HepG2 (cell line): ENCODE results near the gene CAPS. TPM values are rescaled to one million over a fixed set of nuclear protein-coding genes. Genes with fewer than 3 reads are reported as not detected.

Experiments used
- ATAC-seq: fragments of 200-7000 bp; cut with Tn5 transposase; 3 replicates; pipeline ENCODE4 v1.9.1; 2020; ENCODE audit warnings: mild to moderate bottlenecking, moderate library complexity
- BruUV-seq: library from RNA; stranded (reverse); fragments of 400-500 nt; replicated peaks from 2 replicates; lab custom pipeline; 2021; lab: Mats Ljungman, UMichigan
- CTCF ChIA-PET: fragments of 300-600 bp; formaldehyde crosslinking; extraction: SDS; loops from one replicate; lab custom pipeline; 2021; ENCODE audit warnings: low total read pairs, inconsistent platforms, low intra/inter-chr PET ratio; lab: Yijun Ruan, JAX
- POLR2A ChIA-PET: fragments of 350-600 bp; sonication (Branson Sonifier 250); formaldehyde crosslinking; loops from one replicate; lab custom pipeline; 2020; ENCODE audit warnings: antibody characterized with exemption, inconsistent platforms; lab: Yijun Ruan, JAX
- DNase-seq: peaks from one replicate; pipeline ENCODE4 v3.0.0-alpha.2; 2015; ENCODE audit warnings: low spot score
- FAIRE-seq: peaks from 3 replicates; lab custom pipeline; 2011; peaks lifted over from hg19 to GRCh38; lab: Jason Lieb, UNC
- H2AFZ ChIP-seq: one replicate; pipeline ENCODE4 v1.6.1; 2011; ENCODE audit warnings: low read length, inconsistent platforms
- H3K27ac ChIP-seq: fragments of 300-600 bp; 3 replicates; pipeline ENCODE4 v1.8.0; 2011; ENCODE audit warnings: mixed run types, mild to moderate bottlenecking, mixed read lengths, low read length, inconsistent platforms; ENCODE audit not compliant: insufficient read depth; ENCODE audit errors: extremely low read length
- H3K27me3 ChIP-seq, 2 experiments: fragments of 200-600 bp in 1 of 2; 2 replicates in 1 of 2; 3 replicates in 1 of 2; pipeline versions ENCODE4 v1.6.0 to v1.8.0; 2011; ENCODE audit warnings: low read length in 2 of 2, mild to moderate bottlenecking in 2 of 2, moderate library complexity in 2 of 2, inconsistent platforms in 1 of 2; ENCODE audit not compliant: insufficient read depth in 2 of 2, control insufficient read depth in 1 of 2
- H3K36me3 ChIP-seq, 2 experiments: fragments of 200-600 bp in 1 of 2; replicated peaks in 1 of 2; 2 replicates in 1 of 2; 3 replicates in 1 of 2; pipeline versions ENCODE4 v1.5.1 to v1.8.0; 2011; ENCODE audit warnings: low read length in 2 of 2, inconsistent platforms in 1 of 2; ENCODE audit not compliant: insufficient read depth in 2 of 2, control insufficient read depth in 1 of 2
- H3K4me1 ChIP-seq: 2 replicates; pipeline ENCODE4 v1.5.1; 2012; ENCODE audit warnings: low read length, inconsistent platforms; ENCODE audit not compliant: insufficient read depth
- H3K4me2 ChIP-seq: 2 replicates; pipeline ENCODE4 v1.6.0; 2011; ENCODE audit warnings: low read depth, low read length, inconsistent platforms
- H3K4me3 ChIP-seq, 3 experiments: fragments of 200-600 bp in 1 of 3; sonication (generic), shearing (Covaris generic) in 1 of 3; replicated peaks in 1 of 3; 2 replicates each; pipeline ENCODE4 v1.5.1; 2011 to 2016; ENCODE audit warnings: low read length in 3 of 3, inconsistent platforms in 2 of 3, low read depth in 2 of 3, mild to moderate bottlenecking in 2 of 3, control low read depth in 1 of 3, mixed read lengths in 1 of 3; ENCODE audit not compliant: insufficient read depth in 1 of 3
- H3K79me2 ChIP-seq: one replicate; pipeline ENCODE4 v1.6.1; 2011; ENCODE audit warnings: low read length, inconsistent platforms; ENCODE audit not compliant: insufficient read depth
- H3K9ac ChIP-seq: 2 replicates; pipeline ENCODE4 v1.6.0; 2011; ENCODE audit warnings: mild to moderate bottlenecking, low read depth, low read length, inconsistent platforms; ENCODE audit not compliant: insufficient read depth
- H3K9me3 ChIP-seq: 2 replicates; pipeline ENCODE4 v1.5.1; 2012; ENCODE audit warnings: mild to moderate bottlenecking, low read length
- H4K20me1 ChIP-seq: 2 replicates; pipeline ENCODE4 v1.6.0; 2011; ENCODE audit warnings: inconsistent platforms, mild to moderate bottlenecking, low read length, moderate library complexity; ENCODE audit not compliant: insufficient read depth
- NCOA5 ChIP-seq: sonication (generic); formaldehyde crosslinking; IDR thresholded peaks from 2 replicates; pipeline ENCODE4 v1.4.0; 2020; ENCODE audit warnings: missing genetic modification reagents
- ZSCAN31 ChIP-seq: sonication (generic); formaldehyde crosslinking; IDR thresholded peaks from 2 replicates; pipeline ENCODE4 v1.5.0; 2020; ENCODE audit warnings: low read depth, mild to moderate bottlenecking, missing genetic modification reagents
- WGBS: methylation state at CpG from one replicate; pipeline ENCODE4 v1.1.6; 2017; ENCODE audit warnings: low lambda C conversion rate; 5-methylcytosine and 5-hydroxymethylcytosine counted together
- in situ Hi-C: cut with HindIII; loops from 2 replicates; pipeline ENCODE4 v1.10.0; 2017; ENCODE audit warnings: low pct_unique_long_range_greater_than_20kb; ENCODE audit not compliant: extremely low pct_ligation_motif_present
- intact Hi-C: fragments of 100-400 bp; cut with micrococcal nuclease; formaldehyde crosslinking; loops from one replicate; pipeline ENCODE4 v1.10.0; 2022; ENCODE audit not compliant: unreplicated experiment
- polyA plus RNA-seq, 8 experiments: library from polyadenylated mRNA; depleted of rRNA in 3 of 8; stranded (reverse) in 7 of 8; unstranded in 1 of 8; fragments of >200 nt; fragmentation: Illumina TruSeq in 4 of 8; extraction: Trizol in 4 of 8; gene quantifications; 2 replicates each; pipeline versions ENCODE4 v1.2.1 to v1.2.3, GENCODE V29; 2011 to 2016; ENCODE audit warnings: low read depth in 4 of 8, missing spikeins in 1 of 8, mixed read lengths in 1 of 8; ENCODE audit not compliant: insufficient read depth in 1 of 8
- total RNA-seq, 5 experiments: library from RNA; depleted of rRNA; stranded (reverse); fragments of >200 nt; fragmentation: Illumina TruSeq; extraction: Trizol; gene quantifications; 2 replicates each; pipeline ENCODE4 v1.2.3, GENCODE V29; 2016; ENCODE audit warnings: low read depth in 1 of 5
- TF ChIP-seq, protein P1 (sequence below): IDR thresholded peaks from 2 replicates; pipeline ENCODE4 v1.6.1; 2016; ENCODE audit warnings: low read depth, control low read depth
- TF ChIP-seq, protein P2 (sequence below): sonication (generic); formaldehyde crosslinking; IDR thresholded peaks from 2 replicates; pipeline ENCODE4 v1.4.0; 2020; ENCODE audit warnings: missing genetic modification reagents

CAPS gene
- total and polyA plus RNA-seq, 2 of the 13 experiments (the other 11 are each of a cell fraction or from before 2014, with no cell fraction given), result 3.1 TPM

DNA sequence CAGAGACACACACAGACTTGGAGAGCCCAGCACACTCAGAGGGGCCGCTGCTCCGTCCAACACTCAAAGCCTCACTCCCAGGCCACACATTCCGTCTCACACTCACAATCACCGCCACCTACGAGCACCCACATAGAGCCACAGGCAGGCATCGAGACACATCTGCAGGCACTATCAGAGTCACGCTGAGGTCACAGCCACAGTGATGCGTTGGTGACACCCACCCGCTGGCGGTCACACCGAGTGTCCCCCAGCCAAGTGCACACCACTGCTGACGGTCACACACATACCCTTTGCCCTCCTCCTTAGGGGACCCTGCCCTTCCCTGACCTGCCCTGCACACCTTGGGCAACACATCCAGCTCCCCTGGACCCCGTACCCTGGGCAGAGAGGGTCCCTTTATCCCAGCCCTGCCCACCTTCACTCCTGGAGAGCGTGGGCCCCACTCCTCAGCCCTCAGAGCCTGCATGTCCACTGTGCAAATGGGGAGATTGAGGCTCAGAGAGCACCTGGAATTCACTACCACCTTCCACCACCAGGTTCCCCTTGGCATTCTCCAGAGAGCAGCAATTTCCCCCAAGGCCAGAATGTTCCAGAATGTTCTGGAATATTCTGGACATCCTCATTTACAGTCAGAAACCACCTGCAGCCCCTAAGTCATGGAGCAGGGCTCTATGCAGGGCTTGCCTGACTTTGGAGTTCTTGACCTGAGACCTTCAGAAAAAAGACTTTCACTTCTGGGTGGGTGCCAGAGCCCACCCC, 49.1 kb upstream of the CAPS start (continued):
- TF ChIP-seq, protein P1, sequence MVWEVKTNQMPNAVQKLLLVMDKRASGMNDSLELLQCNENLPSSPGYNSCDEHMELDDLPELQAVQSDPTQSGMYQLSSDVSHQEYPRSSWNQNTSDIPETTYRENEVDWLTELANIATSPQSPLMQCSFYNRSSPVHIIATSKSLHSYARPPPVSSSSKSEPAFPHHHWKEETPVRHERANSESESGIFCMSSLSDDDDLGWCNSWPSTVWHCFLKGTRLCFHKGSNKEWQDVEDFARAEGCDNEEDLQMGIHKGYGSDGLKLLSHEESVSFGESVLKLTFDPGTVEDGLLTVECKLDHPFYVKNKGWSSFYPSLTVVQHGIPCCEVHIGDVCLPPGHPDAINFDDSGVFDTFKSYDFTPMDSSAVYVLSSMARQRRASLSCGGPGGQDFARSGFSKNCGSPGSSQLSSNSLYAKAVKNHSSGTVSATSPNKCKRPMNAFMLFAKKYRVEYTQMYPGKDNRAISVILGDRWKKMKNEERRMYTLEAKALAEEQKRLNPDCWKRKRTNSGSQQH (CRISPR knock-in tag), result no peak
- TF ChIP-seq ZSCAN31 (CRISPR knock-in tag), result no peak

DNA sequence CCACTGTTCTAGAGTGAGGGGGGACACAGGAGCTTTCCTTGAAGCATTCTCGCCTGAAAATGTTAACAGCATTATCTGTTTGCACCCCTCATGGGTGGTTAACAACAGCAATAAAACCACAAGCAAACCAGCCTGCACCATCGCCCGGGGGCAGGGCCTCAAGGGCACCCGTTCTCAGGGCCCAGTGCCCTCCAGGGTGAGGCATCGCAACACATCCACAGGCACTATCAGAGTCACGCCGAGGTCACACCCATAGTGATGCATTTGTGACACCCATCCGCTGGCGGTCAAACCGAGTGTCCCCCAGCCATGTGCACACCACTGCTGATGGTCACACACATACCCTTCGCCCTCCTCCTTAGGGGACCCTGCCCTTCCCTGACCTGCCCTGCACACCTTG, 48.3 kb upstream of the CAPS start:
- Histone ChIP-seq H3K36me3 (no peaks in the 10 kb centered on the region), H3K4me3 (no peak overlapping the region), H3K9ac (no peak overlapping the region), H3K79me2 (no peaks in the 10 kb centered on the region), H2AFZ (no peak overlapping the region), H3K27ac (no peak overlapping the region), H3K4me2 (no peak overlapping the region), H4K20me1 (no peaks in the 10 kb centered on the region), H3K4me1 (peaks cover 64% of the 10 kb centered on the region), H3K27me3 (no peaks in the 10 kb centered on the region), H3K9me3 (no peaks in the 10 kb centered on the region)
- WGBS, result 73% methylated on average over 6 of the region's 11 CpGs
- intact Hi-C loops, result no loop called here
- ChIA-PET POLR2A (no interaction called here), CTCF (no interaction called here)
- DNase-seq (no peak), ATAC-seq (no peak), FAIRE-seq (no peak)
- in situ Hi-C loops, result no loop called here
- TF ChIP-seq, protein P2, sequence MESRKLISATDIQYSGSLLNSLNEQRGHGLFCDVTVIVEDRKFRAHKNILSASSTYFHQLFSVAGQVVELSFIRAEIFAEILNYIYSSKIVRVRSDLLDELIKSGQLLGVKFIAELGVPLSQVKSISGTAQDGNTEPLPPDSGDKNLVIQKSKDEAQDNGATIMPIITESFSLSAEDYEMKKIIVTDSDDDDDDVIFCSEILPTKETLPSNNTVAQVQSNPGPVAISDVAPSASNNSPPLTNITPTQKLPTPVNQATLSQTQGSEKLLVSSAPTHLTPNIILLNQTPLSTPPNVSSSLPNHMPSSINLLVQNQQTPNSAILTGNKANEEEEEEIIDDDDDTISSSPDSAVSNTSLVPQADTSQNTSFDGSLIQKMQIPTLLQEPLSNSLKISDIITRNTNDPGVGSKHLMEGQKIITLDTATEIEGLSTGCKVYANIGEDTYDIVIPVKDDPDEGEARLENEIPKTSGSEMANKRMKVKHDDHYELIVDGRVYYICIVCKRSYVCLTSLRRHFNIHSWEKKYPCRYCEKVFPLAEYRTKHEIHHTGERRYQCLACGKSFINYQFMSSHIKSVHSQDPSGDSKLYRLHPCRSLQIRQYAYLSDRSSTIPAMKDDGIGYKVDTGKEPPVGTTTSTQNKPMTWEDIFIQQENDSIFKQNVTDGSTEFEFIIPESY (CRISPR knock-in tag), result peak; percentile 63; the same call in 1 of the 2 replicates
- TF ChIP-seq NCOA5 (CRISPR knock-in tag), result no peak
- no TSS peak for BruUV-seq
